HCT116 (cell line): ENCODE measurements around the gene CDKL1. TPM values are rescaled to one million over a fixed set of nuclear protein-coding genes. Genes with fewer than 3 reads are reported as not detected.

Source experiments
- ATAC-seq: fragments of 200-7000 bp; cut with Tn5 transposase; 2 replicates; pipeline ENCODE4 v1.9.1; 2020; ENCODE audit warnings: mild to moderate bottlenecking, moderate library complexity
- BruUV-seq: library from RNA; stranded (reverse); fragments of 400-500 nt; replicated peaks from 2 replicates; lab custom pipeline; 2021; lab: Mats Ljungman, UMichigan
- CTCF ChIA-PET: fragments of 300-600 bp; sonication (Branson Sonifier 250); formaldehyde crosslinking; loops from one replicate; lab custom pipeline; 2021; ENCODE audit warnings: antibody characterized with exemption; lab: Charles Lee
- POLR2A ChIA-PET: fragments of 300-600, 350-600 bp; sonication (Branson Sonifier 250); formaldehyde crosslinking; loops from one replicate; lab custom pipeline; 2021; ENCODE audit warnings: antibody characterized with exemption; lab: Charles Lee
- RAD21 ChIA-PET, 2 experiments: fragments of 300-600 bp; sonication (Branson Sonifier 250); formaldehyde crosslinking; loops; one replicate each; lab custom pipeline; 2023; ENCODE audit warnings: low total read pairs in 2 of 2; ENCODE audit not compliant: uncharacterized antibody in 2 of 2, unreplicated experiment in 2 of 2, low non-redundant PET in 1 of 2; lab: Charles Lee
- DNase-seq: peaks from one replicate; pipeline ENCODE4 v3.0.0-alpha.2; 2010; ENCODE audit warnings: low read depth, low spot score
- H2AFZ ChIP-seq: fragments of 200-600 bp; shearing (Covaris generic), sonication (generic); 2 replicates; pipeline ENCODE4 v1.6.1; 2017; ENCODE audit warnings: low read depth, mixed run types, mixed read lengths, antibody characterized with exemption, low read length; ENCODE audit not compliant: poor library complexity, severe bottlenecking
- H3K27ac ChIP-seq: 2 replicates; pipeline ENCODE4 v1.5.1; 2012; ENCODE audit warnings: low read depth, low read length
- H3K27me3 ChIP-seq: fragments of 200-600 bp; sonication (generic); 2 replicates; pipeline ENCODE4 v1.6.1; 2016; ENCODE audit warnings: mixed run types, low read length, mixed read lengths; ENCODE audit not compliant: insufficient read depth
- H3K36me3 ChIP-seq, 2 experiments: fragments of 200-500 bp in 1 of 2; fragments of 200-600 bp in 1 of 2; sonication (Bioruptor generic) in 1 of 2; sonication (generic) in 1 of 2; 2 replicates each; pipeline versions ENCODE4 v1.5.1 to v1.6.1; 2014 to 2016; ENCODE audit warnings: low read length in 2 of 2, inconsistent platforms in 1 of 2, mixed read lengths in 1 of 2, mixed run types in 1 of 2; ENCODE audit not compliant: insufficient read depth in 2 of 2, control insufficient read depth in 1 of 2
- H3K4me1 ChIP-seq, 2 experiments: fragments of 200-600 bp in 1 of 2; sonication (generic) in 1 of 2; 2 replicates each; pipeline versions ENCODE4 v1.5.1 to v1.6.1; 2012 to 2017; ENCODE audit warnings: low read length in 2 of 2, inconsistent platforms in 1 of 2, mild to moderate bottlenecking in 1 of 2, mixed read lengths in 1 of 2, mixed run types in 1 of 2, moderate library complexity in 1 of 2; ENCODE audit not compliant: insufficient read depth in 2 of 2, control insufficient read depth in 1 of 2
- H3K4me2 ChIP-seq: fragments of 200-600 bp; sonication (generic); 2 replicates; pipeline ENCODE4 v1.6.1; 2017; ENCODE audit warnings: mixed run types, low read length, mixed read lengths
- H3K4me3 ChIP-seq, 2 experiments: fragments of 200-600 bp in 1 of 2; sonication (generic) in 1 of 2; replicated peaks in 1 of 2; 2 replicates each; pipeline ENCODE4 v1.5.1; 2011 to 2016; ENCODE audit warnings: low read length in 2 of 2, control low read depth in 1 of 2, low read depth in 1 of 2, mild to moderate bottlenecking in 1 of 2, mixed read lengths in 1 of 2, mixed run types in 1 of 2
- H3K79me2 ChIP-seq: fragments of 200-600 bp; sonication (generic); 2 replicates; pipeline ENCODE4 v1.6.1; 2017; ENCODE audit warnings: mild to moderate bottlenecking, mixed run types, low read length, moderate library complexity, mixed read lengths; ENCODE audit not compliant: insufficient read depth
- H3K9ac ChIP-seq: fragments of 200-600 bp; sonication (generic); 2 replicates; pipeline ENCODE4 v1.6.1; 2016; ENCODE audit warnings: low read length, mixed read lengths
- H3K9me2 ChIP-seq: fragments of 200-600 bp; sonication (generic), shearing (Covaris generic); 2 replicates; pipeline ENCODE4 v1.6.1; 2017; ENCODE audit warnings: mixed run types, mild to moderate bottlenecking, moderate library complexity; ENCODE audit not compliant: insufficient read depth
- H3K9me3 ChIP-seq, 2 experiments: fragments of 200-500 bp in 1 of 2; fragments of 200-600 bp in 1 of 2; sonication (Bioruptor generic) in 1 of 2; sonication (generic) in 1 of 2; 2 replicates each; pipeline ENCODE4 v1.6.1; 2014 to 2017; ENCODE audit warnings: low read length in 2 of 2, mixed read lengths in 2 of 2, inconsistent platforms in 1 of 2, low read depth in 1 of 2, mild to moderate bottlenecking in 1 of 2, mixed run types in 1 of 2, moderate library complexity in 1 of 2; ENCODE audit not compliant: control insufficient read depth in 1 of 2, insufficient read depth in 1 of 2
- H4K20me1 ChIP-seq: fragments of 200-600 bp; sonication (generic), shearing (Covaris generic); 2 replicates; pipeline ENCODE4 v1.6.1; 2017; ENCODE audit warnings: mixed run types, mild to moderate bottlenecking, moderate library complexity; ENCODE audit not compliant: insufficient read depth
- CBX3 ChIP-seq: IDR thresholded peaks from 2 replicates; pipeline ENCODE4 v1.6.1; 2012; ENCODE audit warnings: low read depth
- CEBPB ChIP-seq: IDR thresholded peaks from 2 replicates; pipeline ENCODE4 v1.6.1; 2012; ENCODE audit warnings: low read depth
- CTCF ChIP-seq, 3 experiments: fragments of 200-600 bp in 1 of 3; sonication (generic) in 1 of 3; IDR thresholded peaks in 2 of 3; conservative IDR thresholded peaks in 1 of 3; 2 replicates each; pipeline ENCODE4 v1.5.1; 2012 to 2017; ENCODE audit warnings: low read depth in 2 of 3, low read length in 2 of 3, antibody characterized with exemption in 1 of 3, borderline replicate concordance in 1 of 3, control low read depth in 1 of 3, mild to moderate bottlenecking in 1 of 3, mixed read lengths in 1 of 3, mixed run types in 1 of 3, moderate library complexity in 1 of 3; ENCODE audit not compliant: insufficient read depth in 1 of 3
- EGR1 ChIP-seq: IDR thresholded peaks from 2 replicates; pipeline ENCODE4 v1.6.1; 2012; ENCODE audit warnings: low read depth
- EZH2 ChIP-seq: fragments of 200-600 bp; sonication (generic); IDR thresholded peaks from 2 replicates; pipeline ENCODE4 v1.6.1; 2017; ENCODE audit warnings: antibody characterized with exemption, mixed run types
- EZH2phosphoT487 ChIP-seq: fragments of 200-600 bp; IDR thresholded peaks from 2 replicates; pipeline ENCODE4 v1.6.1; 2018; ENCODE audit warnings: antibody characterized with exemption, borderline replicate concordance
- FOSL1 ChIP-seq: IDR thresholded peaks from 2 replicates; pipeline ENCODE4 v1.6.1; 2012; ENCODE audit warnings: low read depth
- POLR2A ChIP-seq: IDR thresholded peaks from 2 replicates; pipeline ENCODE4 v1.7.0; 2011; ENCODE audit warnings: borderline replicate concordance; ENCODE audit not compliant: insufficient read depth, insufficient read length; ENCODE audit errors: extremely low read depth
- SIN3A ChIP-seq: IDR thresholded peaks from 2 replicates; pipeline ENCODE4 v1.6.1; 2012; ENCODE audit warnings: low read depth
- SP1 ChIP-seq: IDR thresholded peaks from 2 replicates; pipeline ENCODE4 v1.6.1; 2012; ENCODE audit warnings: low read depth
- SRF ChIP-seq: IDR thresholded peaks from 2 replicates; pipeline ENCODE4 v1.6.1; 2012; ENCODE audit warnings: low read depth
- ZBTB33 ChIP-seq: IDR thresholded peaks from 2 replicates; pipeline ENCODE4 v1.6.1; 2011; ENCODE audit warnings: mild to moderate bottlenecking, low read length, moderate library complexity; ENCODE audit not compliant: insufficient replicate concordance; ENCODE audit errors: extremely low read depth
- ZFX ChIP-seq: fragments of 450-650 bp; IDR thresholded peaks from 2 replicates; pipeline ENCODE4 v1.6.1; 2017
- ZNF274 ChIP-seq: fragments of 200-500 bp; sonication (Bioruptor generic); IDR thresholded peaks from 2 replicates; pipeline ENCODE4 v1.6.1; 2014; ENCODE audit warnings: mild to moderate bottlenecking, low read depth, low read length, inconsistent platforms
- intact Hi-C: fragments of 100-400 bp; cut with micrococcal nuclease; formaldehyde crosslinking; loops from 2 replicates; pipeline ENCODE4 v1.10.0; 2022
- total RNA-seq: library from RNA; stranded (reverse); gene quantifications from one replicate; pipeline ENCODE4 v1.2.1, GENCODE V29; 2021; ENCODE audit not compliant: unreplicated experiment
- TF ChIP-seq, protein P1 (sequence below): IDR thresholded peaks from 2 replicates; pipeline ENCODE4 v1.6.1; 2012; ENCODE audit warnings: low read depth

Gene CDKL1
- total RNA-seq, 1 experiment from 2014 or later = 7.1 TPM

- peaks cover 3 to 4% of the 10 kb centered on the region in 2 experiments; a peak in 1 of 4 replicates for H3K36me3 ChIP-seq
- ATAC-seq = no peak
- H3K79me2 ChIP-seq = 0 out of 2 replicates have a peak, but pooled peaks cover 3% of the 10 kb centered on the region
- H4K20me1 ChIP-seq = no peaks in the 10 kb centered on the region
- no peaks in the 10 kb centered on the region for H3K9me3 ChIP-seq
- H2AFZ ChIP-seq = no peak overlapping the region
- ChIA-PET CTCF (interaction anchor here (0.7 to 2.4 kb wide), 22 partner anchors 8 to 540 kb away, joined by 3 to 18 read pairs (median 4); partner anchors contain the start of genes CDKL1, DMAC2L, L2HGDH and MAP4K5), POLR2A (interaction anchor here (1.5 to 1.6 kb wide), 2 partner anchors 9 to 212 kb away, joined by 3 to 7 read pairs; partner anchors contain the start of genes DMAC2L, L2HGDH and MAP4K5), RAD21 (interaction anchor here in 1 of 2 experiments (0.6 to 0.8 kb wide), 3 partner anchors 8 to 456 kb away, joined by 3 to 4 read pairs (median 3); partner anchors contain the start of genes DMAC2L, L2HGDH and MAP4K5)
- H3K4me3 ChIP-seq = no peak overlapping the region
- H3K4me2 ChIP-seq = no peak overlapping the region
- TF ChIP-seq FOSL1 = no peak
- no peak for TF ChIP-seq EZH2
- TF ChIP-seq EGR1 = no peak
- no peak for TF ChIP-seq ZNF274
- no peak for TF ChIP-seq CTCF (IDR thresholded peaks at IDR 0.05 in 2 of 3, conservative IDR thresholded peaks at IDR 0.05 in 1 of 3; ENCODE audit: borderline replicate concordance in 1 of 3, insufficient read depth in 1 of 3, low read depth in 2 of 3, low read length in 2 of 3)
- TF ChIP-seq ZFX = no peak
- no peak for TF ChIP-seq SRF
- no peak for TF ChIP-seq SIN3A
- no peak for TF ChIP-seq SP1
- no peak for TF ChIP-seq CBX3
- TF ChIP-seq ZBTB33 = no peak
- no peak for TF ChIP-seq POLR2A
- TF ChIP-seq, protein P1, sequence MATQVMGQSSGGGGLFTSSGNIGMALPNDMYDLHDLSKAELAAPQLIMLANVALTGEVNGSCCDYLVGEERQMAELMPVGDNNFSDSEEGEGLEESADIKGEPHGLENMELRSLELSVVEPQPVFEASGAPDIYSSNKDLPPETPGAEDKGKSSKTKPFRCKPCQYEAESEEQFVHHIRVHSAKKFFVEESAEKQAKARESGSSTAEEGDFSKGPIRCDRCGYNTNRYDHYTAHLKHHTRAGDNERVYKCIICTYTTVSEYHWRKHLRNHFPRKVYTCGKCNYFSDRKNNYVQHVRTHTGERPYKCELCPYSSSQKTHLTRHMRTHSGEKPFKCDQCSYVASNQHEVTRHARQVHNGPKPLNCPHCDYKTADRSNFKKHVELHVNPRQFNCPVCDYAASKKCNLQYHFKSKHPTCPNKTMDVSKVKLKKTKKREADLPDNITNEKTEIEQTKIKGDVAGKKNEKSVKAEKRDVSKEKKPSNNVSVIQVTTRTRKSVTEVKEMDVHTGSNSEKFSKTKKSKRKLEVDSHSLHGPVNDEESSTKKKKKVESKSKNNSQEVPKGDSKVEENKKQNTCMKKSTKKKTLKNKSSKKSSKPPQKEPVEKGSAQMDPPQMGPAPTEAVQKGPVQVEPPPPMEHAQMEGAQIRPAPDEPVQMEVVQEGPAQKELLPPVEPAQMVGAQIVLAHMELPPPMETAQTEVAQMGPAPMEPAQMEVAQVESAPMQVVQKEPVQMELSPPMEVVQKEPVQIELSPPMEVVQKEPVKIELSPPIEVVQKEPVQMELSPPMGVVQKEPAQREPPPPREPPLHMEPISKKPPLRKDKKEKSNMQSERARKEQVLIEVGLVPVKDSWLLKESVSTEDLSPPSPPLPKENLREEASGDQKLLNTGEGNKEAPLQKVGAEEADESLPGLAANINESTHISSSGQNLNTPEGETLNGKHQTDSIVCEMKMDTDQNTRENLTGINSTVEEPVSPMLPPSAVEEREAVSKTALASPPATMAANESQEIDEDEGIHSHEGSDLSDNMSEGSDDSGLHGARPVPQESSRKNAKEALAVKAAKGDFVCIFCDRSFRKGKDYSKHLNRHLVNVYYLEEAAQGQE = no peak
- no peak for TF ChIP-seq EZH2phosphoT487
- no peak for TF ChIP-seq CEBPB
- no peaks in the 10 kb centered on the region for H3K9me2 ChIP-seq
- no peak overlapping the region for H3K27ac ChIP-seq
- no peak overlapping the region for H3K9ac ChIP-seq
- BruUV-seq = no TSS peak
- no peaks in the 10 kb centered on the region for H3K27me3 ChIP-seq
- DNase-seq = no peak
- H3K4me1 ChIP-seq = peaks cover 5 to 10% of the 10 kb centered on the region in 2 experiments
- intact Hi-C loops = loop anchor here (5.0 kb wide), 1 partner anchor 77 kb away; the partner anchor contains the start of gene CDKL1
Observed at GRCh38 chr14:50320283-50320682, 76.4 kb downstream of the CDKL1 start.
